HEK293T (cell line): ENCODE results near the gene MINDY1.

ENCODE experiments used
- CTCF ChIA-PET: fragments of 350-600 bp; formaldehyde crosslinking; extraction: SDS; loops from one replicate; lab custom pipeline; 2021; ENCODE audit warnings: antibody characterized with exemption, inconsistent platforms; lab: Yijun Ruan, JAX
- POLR2A ChIA-PET: fragments of 350-600 bp; formaldehyde crosslinking; extraction: SDS; loops from one replicate; lab custom pipeline; 2020; ENCODE audit warnings: antibody characterized with exemption, inconsistent platforms; lab: Yijun Ruan, JAX
- DNase-seq: peaks from one replicate; pipeline ENCODE4 v3.0.0; 2012; ENCODE audit warnings: mixed read lengths; ENCODE audit errors: extremely low spot score
- ARNT ChIP-seq: fragments of 450-650 bp; IDR thresholded peaks from 2 replicates; pipeline ENCODE4 v1.6.1; 2017; ENCODE audit warnings: mild to moderate bottlenecking
- BHLHE40 ChIP-seq: fragments of 450-650 bp; IDR thresholded peaks from 2 replicates; pipeline ENCODE4 v1.6.1; 2016; ENCODE audit warnings: mild to moderate bottlenecking, moderate library complexity, borderline replicate concordance
- CTBP1 ChIP-seq: fragments of 450-650 bp; IDR thresholded peaks from 2 replicates; pipeline ENCODE4 v1.6.1; 2016; ENCODE audit warnings: borderline replicate concordance
- ELF4 ChIP-seq: fragments of 450-650 bp; IDR thresholded peaks from 2 replicates; pipeline ENCODE4 v1.6.1; 2017; ENCODE audit warnings: antibody characterized with exemption
- FOXA1 ChIP-seq: fragments of 450-650 bp; IDR thresholded peaks from 2 replicates; pipeline ENCODE4 v1.6.1; 2016; ENCODE audit warnings: mild to moderate bottlenecking
- FOXK2 ChIP-seq: fragments of 450-650 bp; IDR thresholded peaks from 2 replicates; pipeline ENCODE4 v1.6.1; 2016; ENCODE audit warnings: mild to moderate bottlenecking
- FOXM1 ChIP-seq: fragments of 450-650 bp; IDR thresholded peaks from 2 replicates; pipeline ENCODE4 v1.6.1; 2017; ENCODE audit warnings: mild to moderate bottlenecking, borderline replicate concordance
- HDGF ChIP-seq: fragments of 450-650 bp; IDR thresholded peaks from 2 replicates; pipeline ENCODE4 v1.6.1; 2017; ENCODE audit warnings: antibody characterized with exemption, borderline replicate concordance
- L3MBTL2 ChIP-seq: fragments of 450-650 bp; conservative IDR thresholded peaks from 2 replicates; pipeline ENCODE4 v1.6.1; 2016; ENCODE audit warnings: mild to moderate bottlenecking
- LEF1 ChIP-seq: fragments of 450-650 bp; IDR thresholded peaks from 2 replicates; pipeline ENCODE4 v1.6.1; 2017; ENCODE audit warnings: mild to moderate bottlenecking, borderline replicate concordance
- NFRKB ChIP-seq: fragments of 450-650 bp; IDR thresholded peaks from 2 replicates; pipeline ENCODE4 v1.6.1; 2016; ENCODE audit warnings: mild to moderate bottlenecking, moderate library complexity
- SP1 ChIP-seq: fragments of 450-650 bp; IDR thresholded peaks from 2 replicates; pipeline ENCODE4 v1.6.1; 2017
- SUZ12 ChIP-seq: fragments of 450-650 bp; IDR thresholded peaks from 2 replicates; pipeline ENCODE4 v1.6.1; 2016; ENCODE audit warnings: mild to moderate bottlenecking
- TARDBP ChIP-seq: fragments of 450-650 bp; IDR thresholded peaks from 2 replicates; pipeline ENCODE4 v1.6.1; 2016
- ZNF384 ChIP-seq: fragments of 450-650 bp; IDR thresholded peaks from 2 replicates; pipeline ENCODE4 v1.6.1; 2016
- TF ChIP-seq, protein P1 (sequence below): fragments of 450-650 bp; IDR thresholded peaks from 2 replicates; pipeline ENCODE4 v1.6.1; 2016

The MINDY1 gene

DNA sequence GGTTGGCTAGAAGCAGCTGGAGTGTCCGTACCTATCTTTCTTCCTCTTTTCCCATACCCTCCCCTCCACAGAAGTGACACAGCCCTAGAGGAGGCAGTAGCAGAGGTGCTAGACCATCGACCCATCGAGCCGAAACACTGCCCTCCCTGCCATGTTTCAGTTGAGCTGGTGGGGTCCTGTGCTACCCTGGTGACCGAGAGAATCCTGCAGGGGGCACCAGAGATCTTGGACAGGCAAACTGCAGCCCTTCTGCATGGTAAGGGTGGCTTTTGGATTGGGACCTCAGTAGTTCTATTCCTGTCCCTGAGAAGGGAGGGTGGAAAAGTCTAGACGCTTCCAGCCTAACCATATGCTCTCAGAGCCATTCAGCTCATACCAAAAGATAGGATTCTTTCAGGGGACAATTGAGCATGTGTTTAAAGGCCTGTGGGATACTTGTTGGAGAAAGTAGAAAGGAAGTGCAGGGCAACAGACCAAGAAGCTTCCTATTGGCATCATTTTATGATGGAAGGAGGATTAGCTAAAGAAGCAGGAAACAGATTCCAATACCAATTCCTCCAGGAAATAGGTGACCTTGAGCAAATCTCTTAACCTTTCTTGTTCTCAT, 17.9 kb upstream of the MINDY1 start:
- TF ChIP-seq ZNF384 (no peak), L3MBTL2 (no peak), BHLHE40 (no peak)
- ChIA-PET CTCF (interaction anchor here (0.6 to 1.3 kb wide), 10 partner anchors 14 to 92 kb away, joined by 3 to 6 read pairs (median 3); no protein-coding TSS in a partner anchor), POLR2A (interaction anchor here (0.6 to 0.8 kb wide), 2 partner anchors 10 to 257 kb away, joined by 3 read pairs; partner anchors contain the start of gene ZNF687)
- peak; percentile 84 for DNase-seq

DNA sequence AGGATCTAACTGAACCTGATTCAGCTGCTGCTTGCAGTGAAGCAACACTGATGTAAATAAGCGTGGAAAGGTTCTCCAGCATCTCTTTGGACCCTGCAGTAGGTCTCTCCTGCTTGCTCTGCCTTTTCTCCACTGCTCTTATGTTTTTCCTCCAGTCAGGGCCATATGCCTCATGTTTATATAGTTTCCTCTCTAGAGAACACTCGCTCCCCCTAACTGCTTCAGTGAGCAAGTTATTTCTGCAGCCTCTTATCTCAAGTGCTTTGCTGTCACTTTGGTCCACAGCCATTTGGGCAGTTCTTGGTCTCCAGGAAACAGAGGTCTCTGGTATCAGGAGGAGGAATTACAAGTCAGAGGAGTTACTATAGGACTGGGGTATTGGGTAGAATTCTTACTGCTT, 6.8 kb upstream of the MINDY1 start:
- no peak for DNase-seq
- CTCF ChIA-PET: no interaction called here
- no peak for TF ChIP-seq ELF4
- no peak for TF ChIP-seq BHLHE40
- TF ChIP-seq SUZ12: no peak
- TF ChIP-seq CTBP1: no peak
- POLR2A ChIA-PET: no interaction called here

DNA sequence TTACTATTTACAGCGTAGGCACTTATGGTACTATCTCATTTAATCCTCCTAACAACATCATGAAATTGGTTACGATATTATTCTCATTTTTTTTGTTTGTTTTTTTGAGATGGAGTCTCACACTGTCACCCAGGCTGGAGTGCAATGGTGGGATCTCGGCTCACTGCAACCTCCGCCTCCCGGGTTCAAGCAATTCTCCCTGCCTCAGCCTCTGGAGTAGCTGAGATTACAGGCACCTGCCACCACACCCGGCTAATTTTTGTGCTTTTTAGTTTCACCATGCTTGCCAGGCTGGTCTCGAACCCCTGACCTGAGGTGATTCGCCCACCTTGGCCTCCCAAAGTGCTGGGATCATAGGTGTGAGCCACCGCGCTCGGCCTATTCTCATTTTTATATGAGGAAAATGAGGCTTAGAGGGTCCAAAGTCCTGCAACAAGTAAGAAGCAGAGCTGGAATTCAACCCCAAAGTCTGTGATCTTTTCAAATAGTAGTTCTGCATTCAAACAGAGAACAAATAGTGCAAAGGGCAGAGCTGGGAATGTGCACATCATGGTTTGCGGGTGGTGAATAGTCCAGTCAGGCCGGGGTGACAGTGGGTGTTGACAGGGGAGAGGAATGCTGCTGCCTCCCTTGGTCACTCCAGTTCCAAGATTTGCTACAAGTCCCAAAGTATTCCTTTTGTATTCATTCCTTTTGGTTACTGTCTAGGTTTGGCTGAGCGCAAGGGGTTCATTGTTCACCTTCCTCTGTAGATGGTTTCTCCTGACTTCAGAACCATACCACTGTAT, 6.2 kb upstream of the MINDY1 start:
- DNase-seq: no peak
- POLR2A ChIA-PET: no interaction called here
- CTCF ChIA-PET: no interaction called here
- TF ChIP-seq ELF4 (no peak), FOXK2 (no peak), NFRKB (no peak), TARDBP (no peak), ZNF384 (no peak), HDGF (no peak), CTBP1 (no peak), FOXA1 (no peak), BHLHE40 (no peak), SUZ12 (no peak), LEF1 (no peak), FOXM1 (no peak), ARNT (no peak), L3MBTL2 (no peak), SP1 (no peak)
- TF ChIP-seq, protein P1, sequence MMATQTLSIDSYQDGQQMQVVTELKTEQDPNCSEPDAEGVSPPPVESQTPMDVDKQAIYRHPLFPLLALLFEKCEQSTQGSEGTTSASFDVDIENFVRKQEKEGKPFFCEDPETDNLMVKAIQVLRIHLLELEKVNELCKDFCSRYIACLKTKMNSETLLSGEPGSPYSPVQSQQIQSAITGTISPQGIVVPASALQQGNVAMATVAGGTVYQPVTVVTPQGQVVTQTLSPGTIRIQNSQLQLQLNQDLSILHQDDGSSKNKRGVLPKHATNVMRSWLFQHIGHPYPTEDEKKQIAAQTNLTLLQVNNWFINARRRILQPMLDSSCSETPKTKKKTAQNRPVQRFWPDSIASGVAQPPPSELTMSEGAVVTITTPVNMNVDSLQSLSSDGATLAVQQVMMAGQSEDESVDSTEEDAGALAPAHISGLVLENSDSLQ: no peak

DNA sequence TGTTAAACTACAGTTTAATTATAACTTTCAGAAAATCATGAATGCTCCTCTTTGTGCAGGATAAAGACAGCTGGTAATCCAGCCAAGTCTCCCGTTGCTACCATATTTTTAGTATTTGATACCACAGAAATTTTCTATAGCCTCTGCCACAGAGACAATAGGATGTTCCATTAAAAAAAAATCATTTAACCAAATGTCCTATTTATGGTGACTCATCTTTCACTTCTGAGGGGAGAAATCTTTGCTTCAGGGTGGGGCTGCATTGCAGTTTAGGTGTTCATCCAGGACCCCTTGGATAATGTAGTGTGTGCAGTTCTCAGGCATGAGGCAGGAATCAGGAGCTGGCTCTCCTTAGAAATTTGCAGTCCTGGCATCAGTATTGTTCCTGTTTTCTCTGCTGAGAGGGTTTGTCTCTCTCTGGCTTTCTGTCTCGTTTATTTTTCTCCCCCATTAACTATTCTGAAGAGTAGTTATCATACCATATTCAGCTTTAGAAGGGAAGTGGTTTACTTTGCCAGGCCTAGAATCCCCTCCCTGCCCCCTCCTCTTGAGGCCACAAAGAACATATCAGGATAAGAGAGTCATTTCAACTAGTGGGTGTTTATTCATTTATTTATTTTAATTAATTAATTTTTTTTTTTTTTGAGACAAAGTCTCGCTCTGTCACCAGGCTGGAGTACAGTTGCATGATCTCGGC, 4.6 kb upstream of the MINDY1 start:
- POLR2A ChIA-PET: no interaction called here
- no peak for TF ChIP-seq L3MBTL2
- no peak for TF ChIP-seq CTBP1
- no peak for TF ChIP-seq FOXM1
- no peak for TF ChIP-seq ELF4
- TF ChIP-seq HDGF: no peak
- no peak for TF ChIP-seq FOXK2
- TF ChIP-seq LEF1: no peak
- TF ChIP-seq SUZ12: no peak
- no peak for TF ChIP-seq NFRKB
- TF ChIP-seq ARNT: no peak
- TF ChIP-seq, protein P1: no peak
- no peak for DNase-seq
- CTCF ChIA-PET: no interaction called here

DNA sequence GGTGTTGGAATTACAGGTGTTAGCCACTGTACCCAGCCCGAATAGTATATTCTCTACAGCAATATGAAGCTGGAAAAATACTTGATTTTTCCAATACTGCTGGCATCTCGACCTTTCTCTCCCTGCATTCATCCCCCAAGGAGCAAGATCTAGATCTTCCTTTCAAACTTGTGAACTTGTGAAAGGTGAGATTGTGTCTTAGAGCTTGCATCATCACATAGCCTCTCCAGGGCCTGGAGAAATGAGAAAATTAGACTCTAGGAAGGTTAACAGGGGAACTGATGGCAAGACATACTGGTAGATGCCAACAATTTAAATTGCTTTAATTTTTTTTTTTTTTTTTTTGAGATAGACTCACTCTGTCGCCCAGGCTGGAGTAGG, 3.6 kb upstream of the MINDY1 start:
- ChIA-PET CTCF (interaction anchor here (0.7 to 0.8 kb wide), 2 partner anchors 14 kb away, joined by 3 read pairs; no protein-coding TSS in a partner anchor), POLR2A (no interaction called here)
- TF ChIP-seq HDGF: no peak
- no peak for TF ChIP-seq L3MBTL2
- TF ChIP-seq FOXM1: no peak
- no peak for TF ChIP-seq TARDBP
- TF ChIP-seq FOXA1: no peak
- no peak for DNase-seq

DNA sequence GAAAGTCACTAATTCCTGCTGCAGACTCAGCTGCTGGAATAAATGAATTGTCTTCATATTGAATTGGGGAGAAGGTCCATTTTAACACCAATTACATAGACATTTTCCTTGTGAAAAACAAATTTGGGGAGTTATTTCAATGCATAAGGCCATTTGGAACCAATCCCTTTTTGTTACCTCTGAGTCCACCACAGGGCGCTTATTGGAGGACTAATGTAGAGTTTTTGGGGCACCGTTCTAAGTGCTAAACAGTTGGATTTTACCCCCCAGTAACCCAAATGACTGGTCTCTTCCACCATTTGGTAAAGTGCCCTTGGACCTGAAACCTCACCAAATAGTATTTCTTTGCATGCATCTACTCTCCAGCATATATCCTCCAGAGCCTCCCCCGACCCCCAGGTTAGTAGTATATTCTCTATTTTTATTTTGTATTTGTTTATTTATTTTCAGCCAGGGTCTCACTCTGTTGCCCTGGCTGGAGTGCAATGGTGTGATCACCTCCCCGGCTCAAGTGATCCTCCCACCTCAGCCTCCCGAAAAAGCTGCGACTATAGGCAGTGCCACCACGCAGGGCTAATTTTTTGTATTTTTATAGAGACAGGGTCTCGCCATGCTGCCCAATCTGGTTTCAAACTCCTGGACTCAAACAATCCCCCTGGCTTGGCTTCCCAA, 3.1 kb upstream of the MINDY1 start:
- POLR2A ChIA-PET: no interaction called here
- CTCF ChIA-PET: interaction anchor here (0.7 to 1.4 kb wide), 4 partner anchors 14 to 63 kb away, joined by 3 to 4 read pairs (median 3); no protein-coding TSS in a partner anchor
- no peak for DNase-seq
- TF ChIP-seq, protein P1: no peak
- TF ChIP-seq ELF4 (no peak), NFRKB (no peak), HDGF (no peak), LEF1 (no peak), ZNF384 (no peak), TARDBP (no peak)
